Measurements from ENCODE around the gene PPP1R8. TPM values are rescaled to one million over a fixed set of nuclear protein-coding genes. Genes with fewer than 3 reads are reported as not detected.

Gene PPP1R8
- total RNA-seq (2022; extraction: Qiagen RNA extraction; ENCODE audit: low read depth), result 33.9 to 38.0 TPM (median 36.4 TPM) in 5 replicates

DNA sequence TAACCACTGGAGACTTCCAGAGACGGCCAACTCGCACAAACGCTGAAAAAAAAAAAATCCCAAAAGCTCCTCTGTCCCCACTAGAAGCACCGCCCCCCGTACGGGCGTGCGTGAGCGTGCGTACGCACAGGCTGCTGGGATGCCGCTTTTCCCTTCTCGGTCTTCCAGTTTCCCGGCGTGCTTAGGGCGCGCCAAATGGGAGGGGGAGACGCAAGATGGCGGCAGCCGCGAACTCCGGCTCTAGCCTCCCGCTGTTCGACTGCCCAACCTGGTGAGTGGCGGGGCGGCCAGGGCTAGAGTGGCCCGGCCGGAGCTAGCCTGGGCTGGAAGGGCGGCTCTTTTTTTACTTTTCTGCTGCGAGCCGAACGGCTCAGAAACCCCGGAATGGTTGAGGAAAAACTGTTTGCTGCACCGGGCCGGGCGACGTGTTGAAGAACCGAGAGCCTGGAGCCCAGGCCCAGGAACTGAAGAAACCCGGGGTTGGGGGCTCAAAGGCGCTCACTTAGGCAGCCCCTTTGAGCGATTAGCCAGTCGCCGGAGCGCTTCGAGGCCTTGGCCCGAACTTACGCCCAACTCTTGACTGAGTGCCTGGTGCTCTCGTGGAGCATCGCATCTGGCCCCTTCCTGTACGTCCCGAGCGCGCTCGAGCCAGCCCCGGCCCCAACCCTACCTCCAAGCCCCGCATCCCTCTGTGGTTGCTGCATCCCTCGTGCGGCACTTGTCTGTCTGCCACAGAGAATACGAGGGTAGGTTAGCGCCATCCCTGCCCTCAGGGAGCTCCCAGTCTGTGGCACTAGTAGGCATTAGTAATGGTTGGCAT is at the start of gene PPP1R8:
TSS of gene PPP1R8 (plus strand) at position 162 of the 820 bp plus-strand sequence. CDS start at position 216, 54 bp downstream.

DNA sequence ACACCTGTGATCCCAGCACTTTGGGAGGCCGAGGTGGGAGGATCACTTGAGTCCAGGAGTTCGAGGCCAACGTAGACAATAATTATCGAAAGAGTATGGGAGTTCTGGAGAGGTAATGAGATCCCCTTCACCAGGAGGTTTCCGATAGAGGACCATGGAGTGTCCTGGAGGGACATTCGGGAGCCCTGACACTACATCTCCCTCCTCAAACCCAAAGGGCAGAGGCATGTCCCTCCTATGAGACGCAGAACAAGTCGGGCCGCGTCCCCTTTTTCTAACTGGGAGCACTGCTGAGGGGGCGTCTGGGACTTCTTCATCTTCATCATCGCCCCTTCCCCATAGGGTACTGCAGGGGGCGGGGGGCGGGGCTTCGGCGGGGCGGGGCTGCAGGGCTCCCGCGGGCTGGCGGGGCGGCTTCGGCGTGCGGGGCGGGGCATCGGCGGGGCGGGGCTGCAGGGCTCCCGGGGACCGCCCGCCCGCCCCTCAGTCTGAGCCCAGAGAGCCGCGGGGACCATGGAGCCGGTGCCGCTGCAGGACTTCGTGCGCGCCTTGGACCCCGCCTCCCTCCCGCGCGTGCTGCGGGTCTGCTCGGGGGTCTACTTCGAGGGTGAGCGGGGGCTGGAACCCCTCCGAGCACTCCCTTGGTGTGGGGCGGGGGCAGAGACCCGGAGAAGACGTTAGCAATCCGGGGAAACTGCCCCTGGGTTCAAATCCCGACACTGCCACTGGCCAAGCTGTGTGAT is 41.6 kb downstream of the PPP1R8 start, which contains the start of gene THEMIS2:
TSS of gene THEMIS2 (plus strand) at position 486 of the 743 bp plus-strand sequence. CDS start at position 514, 28 bp downstream.

Other genes starting within 250 kb of the PPP1R8 start
- gene AHDC1, start 226.6 kb upstream of the PPP1R8 start, total RNA-seq (2022; extraction: Qiagen RNA extraction; ENCODE audit: low read depth), result 22.4 to 30.6 TPM (median 27.6 TPM) in 5 replicates
- gene FGR, start 195.6 kb upstream of the PPP1R8 start, total RNA-seq (2022; extraction: Qiagen RNA extraction; ENCODE audit: low read depth), result 0.05 TPM in 1 of 5 replicates, not detected in the others
- 9.7 to 13.1 TPM (median 12.6 TPM) in 5 replicates for gene IFI6, start 158.6 kb upstream of the PPP1R8 start, total RNA-seq (2022; extraction: Qiagen RNA extraction; ENCODE audit: low read depth)
- gene FAM76A, start 104.8 kb upstream of the PPP1R8 start, total RNA-seq (2022; extraction: Qiagen RNA extraction; ENCODE audit: low read depth), result 4.0 to 6.3 TPM (median 5.7 TPM) in 5 replicates
- gene STX12, start 57.6 kb upstream of the PPP1R8 start, total RNA-seq (2022; extraction: Qiagen RNA extraction; ENCODE audit: low read depth), result 7.8 to 10.2 TPM (median 10.0 TPM) in 5 replicates
- gene THEMIS2, start 41.8 kb downstream of the PPP1R8 start, total RNA-seq (2022; extraction: Qiagen RNA extraction; ENCODE audit: low read depth), result 0.70 to 1.4 TPM (median 1.3 TPM) in 5 replicates
- 33.9 to 40.0 TPM (median 38.2 TPM) in 5 replicates for gene RPA2, start 83.8 kb downstream of the PPP1R8 start, total RNA-seq (2022; extraction: Qiagen RNA extraction; ENCODE audit: low read depth)
- 1.3 to 2.3 TPM (median 1.5 TPM) in 5 replicates for gene SMPDL3B, start 104.2 kb downstream of the PPP1R8 start, total RNA-seq (2022; extraction: Qiagen RNA extraction; ENCODE audit: low read depth)
- gene XKR8, start 129.2 kb downstream of the PPP1R8 start, total RNA-seq (2022; extraction: Qiagen RNA extraction; ENCODE audit: low read depth), result 4.4 to 6.1 TPM (median 5.5 TPM) in 5 replicates